ENCODE data around the gene FIGN. TPM values are rescaled to one million over a fixed set of nuclear protein-coding genes. Genes with fewer than 3 reads are reported as not detected.

FIGN gene
- total RNA-seq, 3 donors from 2014 or later (not counting 1 experiment from before 2014, with no cell fraction given), result not detected

GRCh38 chr2:163600801-163601200, 135.0 kb downstream of the FIGN start:
- no peaks in the 10 kb centered on the region for H3K36me3 ChIP-seq (ENCODE audit: control insufficient read depth, insufficient read depth, low read length)
- ATAC-seq (no peak), DNase-seq (no peak)
- no peaks in the 10 kb centered on the region for H3K4me1 ChIP-seq (ENCODE audit: control insufficient read depth, insufficient read depth, low read length)
- Mint-ChIP-seq H3K36me3 (no peaks in the 10 kb centered on the region), H3K27ac (no peak overlapping the region), H3K27me3 (ENCODE audit: low read depth in 2 of 2) (no peaks in the 10 kb centered on the region), H3K4me1 (no peaks in the 10 kb centered on the region), H3K9me3 (peaks cover 6 to 8% of the 10 kb centered on the region in 2 donors), H3K4me3 (no peak overlapping the region)
- no peak overlapping the region for H3K4me3 ChIP-seq (ENCODE audit: low read length)
- no peaks in the 10 kb centered on the region for H3K9me3 ChIP-seq (ENCODE audit: control insufficient read depth, insufficient read depth, low read length)
- intact Hi-C loops (cut with micrococcal nuclease), result no loop called here
- no CpG with 5 or more reads among the region's 3 CpGs for WGBS (ENCODE audit: insufficient coverage)
- no peaks in the 10 kb centered on the region for H3K27me3 ChIP-seq (ENCODE audit: control insufficient read depth, insufficient read depth, low read length)
- no peak for TF ChIP-seq CTCF (IDR thresholded peaks at IDR 0.05)
- no peak overlapping the region for H3K27ac ChIP-seq (ENCODE audit: low read length)

GRCh38 chr2:163595028-163595427, 140.8 kb downstream of the FIGN start:
- Mint-ChIP-seq H3K27ac (no peak overlapping the region), H3K4me1 (no peaks in the 10 kb centered on the region), H3K9me3 (peaks cover 5 to 11% of the 10 kb centered on the region in 2 donors), H3K27me3 (ENCODE audit: low read depth in 2 of 2) (no peaks in the 10 kb centered on the region), H3K36me3 (no peaks in the 10 kb centered on the region), H3K4me3 (no peak overlapping the region)
- H3K4me1 ChIP-seq (ENCODE audit: control insufficient read depth, insufficient read depth, low read length), result no peaks in the 10 kb centered on the region
- ATAC-seq (no peak), DNase-seq (no peak)
- no peaks in the 10 kb centered on the region for H3K9me3 ChIP-seq (ENCODE audit: control insufficient read depth, insufficient read depth, low read length)
- 73% methylated on average over 2 of the region's 2 CpGs for WGBS (ENCODE audit: insufficient coverage)
- intact Hi-C loops (cut with micrococcal nuclease), result no loop called here
- no peak for TF ChIP-seq CTCF (IDR thresholded peaks at IDR 0.05)
- H3K27me3 ChIP-seq (ENCODE audit: control insufficient read depth, insufficient read depth, low read length), result no peaks in the 10 kb centered on the region
- no peak overlapping the region for H3K4me3 ChIP-seq (ENCODE audit: low read length)
- H3K27ac ChIP-seq (ENCODE audit: low read length), result no peak overlapping the region
- no peaks in the 10 kb centered on the region for H3K36me3 ChIP-seq (ENCODE audit: control insufficient read depth, insufficient read depth, low read length)

GRCh38 chr2:163594497-163594896, 141.3 kb downstream of the FIGN start:
- intact Hi-C loops (cut with micrococcal nuclease), result no loop called here
- Histone ChIP-seq H3K27me3 (ENCODE audit: control insufficient read depth, insufficient read depth, low read length) (no peaks in the 10 kb centered on the region), H3K9me3 (ENCODE audit: control insufficient read depth, insufficient read depth, low read length) (no peaks in the 10 kb centered on the region), H3K4me3 (ENCODE audit: low read length) (no peak overlapping the region), H3K36me3 (ENCODE audit: control insufficient read depth, insufficient read depth, low read length) (no peaks in the 10 kb centered on the region), H3K27ac (ENCODE audit: low read length) (no peak overlapping the region), H3K4me1 (ENCODE audit: control insufficient read depth, insufficient read depth, low read length) (no peaks in the 10 kb centered on the region)
- Mint-ChIP-seq H3K9me3 (peaks cover 2 to 9% of the 10 kb centered on the region in 2 donors), H3K27ac (no peak overlapping the region), H3K4me3 (no peak overlapping the region), H3K36me3 (no peaks in the 10 kb centered on the region), H3K27me3 (ENCODE audit: low read depth in 2 of 2) (no peaks in the 10 kb centered on the region), H3K4me1 (no peaks in the 10 kb centered on the region)
- no peak for TF ChIP-seq CTCF (IDR thresholded peaks at IDR 0.05)
- WGBS (ENCODE audit: insufficient coverage), result 94% methylated on average over 2 of the region's 3 CpGs
- ATAC-seq, result no peak
- DNase-seq, result no peak

GRCh38 chr2:163593982-163594381, 141.8 kb downstream of the FIGN start:
- 85% methylated on average over 6 of the region's 6 CpGs for WGBS (ENCODE audit: insufficient coverage)
- no peaks in the 10 kb centered on the region for H3K9me3 ChIP-seq (ENCODE audit: control insufficient read depth, insufficient read depth, low read length)
- no peak overlapping the region for H3K4me3 ChIP-seq (ENCODE audit: low read length)
- TF ChIP-seq CTCF (IDR thresholded peaks at IDR 0.05), result no peak
- no peak for DNase-seq
- Mint-ChIP-seq H3K36me3 (no peaks in the 10 kb centered on the region), H3K27ac (no peak overlapping the region), H3K9me3 (peaks cover 2 to 9% of the 10 kb centered on the region in 2 donors), H3K4me3 (no peak overlapping the region), H3K4me1 (no peaks in the 10 kb centered on the region), H3K27me3 (ENCODE audit: low read depth in 2 of 2) (no peaks in the 10 kb centered on the region)
- no peak for ATAC-seq
- no peak overlapping the region for H3K27ac ChIP-seq (ENCODE audit: low read length)
- H3K4me1 ChIP-seq (ENCODE audit: control insufficient read depth, insufficient read depth, low read length), result no peaks in the 10 kb centered on the region
- no peaks in the 10 kb centered on the region for H3K27me3 ChIP-seq (ENCODE audit: control insufficient read depth, insufficient read depth, low read length)
- H3K36me3 ChIP-seq (ENCODE audit: control insufficient read depth, insufficient read depth, low read length), result no peaks in the 10 kb centered on the region
- intact Hi-C loops (cut with micrococcal nuclease), result no loop called here

Data from natural killer cell (primary cell).